Measurements from ENCODE around the gene CDC42BPA.

CDC42BPA gene

DNA sequence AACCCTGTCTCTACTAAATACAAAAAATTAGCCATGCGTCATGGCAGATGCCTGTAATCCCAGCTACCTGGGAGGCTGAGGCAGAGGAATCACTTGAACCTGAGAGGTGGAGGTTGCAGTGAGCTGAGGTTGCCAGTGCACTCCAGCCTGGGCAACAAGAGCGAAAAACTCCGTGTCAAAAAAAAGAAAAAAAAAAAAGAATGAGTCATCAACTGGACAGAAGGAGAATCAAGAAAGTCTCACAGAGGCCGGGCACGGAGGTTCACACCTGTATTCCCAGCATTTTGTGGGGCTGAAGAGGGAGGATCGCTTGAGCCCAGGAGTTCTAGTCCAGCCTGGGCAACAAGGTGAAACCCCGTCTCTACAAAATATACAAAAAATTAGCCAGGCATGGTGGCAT lies 45.5 kb upstream of the CDC42BPA start:
- TF ChIP-seq FOXP2 (optimal IDR thresholded peaks at IDR 0.05; ENCODE audit: borderline replicate concordance, extremely low read depth, extremely low read length, insufficient read depth) (no peak), SIN3A (IDR thresholded peaks at IDR 0.05; ENCODE audit: borderline replicate concordance, insufficient read depth, low read length) (no peak), TAF1 (IDR thresholded peaks at IDR 0.05; ENCODE audit: borderline replicate concordance, insufficient read depth, low read length) (no peak), POLR2AphosphoS5 (IDR thresholded peaks at IDR 0.05; ENCODE audit: low read depth, low read length) (no peak)
- TF ChIP-seq, protein P1, sequence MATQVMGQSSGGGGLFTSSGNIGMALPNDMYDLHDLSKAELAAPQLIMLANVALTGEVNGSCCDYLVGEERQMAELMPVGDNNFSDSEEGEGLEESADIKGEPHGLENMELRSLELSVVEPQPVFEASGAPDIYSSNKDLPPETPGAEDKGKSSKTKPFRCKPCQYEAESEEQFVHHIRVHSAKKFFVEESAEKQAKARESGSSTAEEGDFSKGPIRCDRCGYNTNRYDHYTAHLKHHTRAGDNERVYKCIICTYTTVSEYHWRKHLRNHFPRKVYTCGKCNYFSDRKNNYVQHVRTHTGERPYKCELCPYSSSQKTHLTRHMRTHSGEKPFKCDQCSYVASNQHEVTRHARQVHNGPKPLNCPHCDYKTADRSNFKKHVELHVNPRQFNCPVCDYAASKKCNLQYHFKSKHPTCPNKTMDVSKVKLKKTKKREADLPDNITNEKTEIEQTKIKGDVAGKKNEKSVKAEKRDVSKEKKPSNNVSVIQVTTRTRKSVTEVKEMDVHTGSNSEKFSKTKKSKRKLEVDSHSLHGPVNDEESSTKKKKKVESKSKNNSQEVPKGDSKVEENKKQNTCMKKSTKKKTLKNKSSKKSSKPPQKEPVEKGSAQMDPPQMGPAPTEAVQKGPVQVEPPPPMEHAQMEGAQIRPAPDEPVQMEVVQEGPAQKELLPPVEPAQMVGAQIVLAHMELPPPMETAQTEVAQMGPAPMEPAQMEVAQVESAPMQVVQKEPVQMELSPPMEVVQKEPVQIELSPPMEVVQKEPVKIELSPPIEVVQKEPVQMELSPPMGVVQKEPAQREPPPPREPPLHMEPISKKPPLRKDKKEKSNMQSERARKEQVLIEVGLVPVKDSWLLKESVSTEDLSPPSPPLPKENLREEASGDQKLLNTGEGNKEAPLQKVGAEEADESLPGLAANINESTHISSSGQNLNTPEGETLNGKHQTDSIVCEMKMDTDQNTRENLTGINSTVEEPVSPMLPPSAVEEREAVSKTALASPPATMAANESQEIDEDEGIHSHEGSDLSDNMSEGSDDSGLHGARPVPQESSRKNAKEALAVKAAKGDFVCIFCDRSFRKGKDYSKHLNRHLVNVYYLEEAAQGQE (IDR thresholded peaks at IDR 0.05; ENCODE audit: insufficient read depth in 1 of 2, low read depth in 2 of 2, low read length in 2 of 2), result no peak

- TF ChIP-seq, protein P1 (IDR thresholded peaks at IDR 0.05; ENCODE audit: insufficient read depth in 1 of 2, low read depth in 2 of 2, low read length in 2 of 2), result no peak
- TF ChIP-seq SIN3A (IDR thresholded peaks at IDR 0.05; ENCODE audit: borderline replicate concordance, insufficient read depth, low read length), result no peak
- no peak for TF ChIP-seq TAF1 (IDR thresholded peaks at IDR 0.05; ENCODE audit: borderline replicate concordance, insufficient read depth, low read length)
- no peak for TF ChIP-seq POLR2AphosphoS5 (IDR thresholded peaks at IDR 0.05; ENCODE audit: low read depth, low read length)
- no peak for TF ChIP-seq FOXP2 (optimal IDR thresholded peaks at IDR 0.05; ENCODE audit: borderline replicate concordance, extremely low read depth, extremely low read length, insufficient read depth)
These were observed 43.7 kb upstream of the CDC42BPA start for GRCh38 chr1:227362039-227362438.

DNA sequence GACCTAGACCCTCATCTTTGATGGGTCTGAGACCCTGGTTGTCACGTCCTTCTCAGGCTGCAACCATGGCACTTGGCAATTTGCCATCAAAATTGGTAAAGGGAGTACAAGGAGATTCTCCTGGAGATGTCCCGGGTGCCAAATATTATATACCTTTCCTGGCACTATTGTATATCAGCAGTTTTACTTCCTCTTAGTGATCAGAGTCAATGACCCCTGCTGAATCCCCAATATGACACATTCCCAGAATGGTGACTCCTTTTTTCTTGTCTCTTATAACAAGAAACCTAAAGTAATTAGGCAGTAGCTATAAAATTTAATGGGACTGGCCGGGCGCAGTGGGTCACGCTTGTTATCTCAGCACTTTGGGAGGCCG lies 39.6 kb upstream of the CDC42BPA start:
- TF ChIP-seq TAF1 (IDR thresholded peaks at IDR 0.05; ENCODE audit: borderline replicate concordance, insufficient read depth, low read length) (no peak), FOXP2 (optimal IDR thresholded peaks at IDR 0.05; ENCODE audit: borderline replicate concordance, extremely low read depth, extremely low read length, insufficient read depth) (no peak), POLR2AphosphoS5 (IDR thresholded peaks at IDR 0.05; ENCODE audit: low read depth, low read length) (no peak), SIN3A (IDR thresholded peaks at IDR 0.05; ENCODE audit: borderline replicate concordance, insufficient read depth, low read length) (no peak)
- TF ChIP-seq, protein P1 (IDR thresholded peaks at IDR 0.05; ENCODE audit: insufficient read depth in 1 of 2, low read depth in 2 of 2, low read length in 2 of 2), result no peak

DNA sequence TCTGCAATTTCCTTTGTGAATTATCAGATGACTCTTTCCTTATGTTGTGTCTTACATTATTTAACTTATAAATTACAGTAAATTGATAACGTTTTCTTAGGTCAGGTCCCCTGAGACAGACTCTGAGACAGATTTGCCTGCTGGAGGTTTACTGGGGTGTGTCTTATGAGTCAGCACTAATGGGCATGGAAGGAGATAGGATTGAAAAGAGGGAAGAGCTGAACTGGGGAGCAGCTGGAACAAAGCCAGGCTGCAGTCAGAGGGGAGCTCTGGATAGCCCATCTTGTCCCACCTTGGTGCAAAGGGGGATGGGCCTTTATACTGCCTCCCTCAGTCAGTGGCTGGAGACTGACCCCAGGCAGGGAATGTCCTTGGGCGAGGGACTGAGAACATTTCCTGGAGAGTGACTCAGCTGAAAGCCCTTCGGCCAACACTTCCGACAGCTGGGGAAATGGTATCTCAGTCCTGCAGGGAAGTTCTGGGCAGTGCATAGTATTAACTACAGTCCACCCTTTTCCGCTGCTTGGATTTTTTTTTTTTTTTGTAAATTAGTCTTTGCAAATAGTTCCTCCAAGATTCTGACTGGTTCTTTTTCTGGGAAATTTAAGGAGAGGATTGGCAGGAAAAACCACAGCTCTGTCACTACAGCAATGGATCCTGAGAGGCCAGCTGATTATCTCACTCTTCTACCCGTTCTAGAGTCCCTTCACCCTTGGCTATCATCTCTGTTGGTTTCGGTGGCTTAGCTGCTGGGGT lies 39.1 kb upstream of the CDC42BPA start:
- TF ChIP-seq FOXP2 (optimal IDR thresholded peaks at IDR 0.05; ENCODE audit: borderline replicate concordance, extremely low read depth, extremely low read length, insufficient read depth), result peak; percentile 17
- TF ChIP-seq SIN3A (IDR thresholded peaks at IDR 0.05; ENCODE audit: borderline replicate concordance, insufficient read depth, low read length), result no peak

DNA sequence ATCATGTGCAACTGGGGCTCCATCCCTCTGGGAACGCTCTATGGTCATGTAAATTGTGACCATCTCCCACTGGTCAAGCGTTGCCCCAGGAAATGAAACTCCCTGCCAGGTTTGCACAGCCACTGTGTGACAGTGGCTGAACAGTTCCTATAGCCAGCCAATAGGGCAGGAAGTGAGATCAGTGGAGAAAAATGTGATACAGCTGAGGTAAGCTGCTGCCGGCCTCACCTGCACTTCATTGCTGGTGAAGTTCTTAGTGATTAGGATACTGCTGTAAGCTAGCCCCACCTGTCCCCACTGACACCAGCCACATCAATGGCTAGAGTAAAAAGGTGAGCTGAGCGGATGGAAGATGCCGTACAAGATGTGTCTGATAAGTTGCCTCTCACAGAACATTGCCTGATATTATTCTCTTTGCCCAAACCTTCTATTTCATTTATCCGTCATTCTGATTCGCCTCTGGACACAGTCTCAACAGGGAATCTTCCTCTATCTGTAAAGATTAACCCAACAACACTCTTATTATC lies 38.4 kb upstream of the CDC42BPA start:
- TF ChIP-seq SIN3A (IDR thresholded peaks at IDR 0.05; ENCODE audit: borderline replicate concordance, insufficient read depth, low read length), result no peak
- no peak for TF ChIP-seq POLR2AphosphoS5 (IDR thresholded peaks at IDR 0.05; ENCODE audit: low read depth, low read length)

DNA sequence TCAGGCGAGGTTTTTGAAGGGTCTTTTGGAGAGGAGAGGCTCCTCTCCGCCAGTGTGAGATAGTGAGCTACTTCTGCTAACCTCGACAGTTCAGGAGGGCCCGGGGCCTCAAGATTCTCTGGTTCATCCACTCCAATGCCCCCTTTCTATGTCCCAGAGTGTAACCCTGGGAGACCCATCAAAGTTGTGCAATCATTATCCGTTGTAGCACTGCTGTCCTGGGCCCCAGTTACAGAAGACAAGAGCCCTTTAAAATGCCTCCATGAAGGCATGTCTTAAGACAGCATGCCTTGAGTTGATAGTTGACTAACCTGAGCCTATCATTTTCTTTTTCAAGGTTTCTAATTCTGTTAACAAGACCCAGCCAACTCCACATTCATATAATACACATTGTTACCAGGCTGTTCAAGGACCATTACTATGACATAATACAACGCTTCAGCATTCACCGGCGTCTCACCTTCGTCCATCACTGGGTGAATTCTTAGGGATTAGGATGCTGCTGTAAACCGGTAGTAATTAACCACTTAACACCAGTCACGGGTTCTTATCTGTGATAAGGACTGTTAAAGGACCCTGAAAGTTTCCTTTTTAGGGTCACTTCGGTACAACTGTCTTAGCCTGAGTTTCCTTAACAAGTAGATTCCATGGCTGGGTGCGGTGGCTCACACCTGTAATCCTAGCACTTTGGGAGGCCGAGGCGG lies 37.4 kb upstream of the CDC42BPA start:
- no peak for TF ChIP-seq SIN3A (IDR thresholded peaks at IDR 0.05; ENCODE audit: borderline replicate concordance, insufficient read depth, low read length)
- TF ChIP-seq, protein P1 (IDR thresholded peaks at IDR 0.05; ENCODE audit: insufficient read depth in 1 of 2, low read depth in 2 of 2, low read length in 2 of 2), result no peak
- no peak for TF ChIP-seq FOXP2 (optimal IDR thresholded peaks at IDR 0.05; ENCODE audit: borderline replicate concordance, extremely low read depth, extremely low read length, insufficient read depth)
- TF ChIP-seq POLR2AphosphoS5 (IDR thresholded peaks at IDR 0.05; ENCODE audit: low read depth, low read length), result no peak
- no peak for TF ChIP-seq TAF1 (IDR thresholded peaks at IDR 0.05; ENCODE audit: borderline replicate concordance, insufficient read depth, low read length)
